ENCODE data around the gene ERO1A. TPM values are rescaled to one million over a fixed set of nuclear protein-coding genes. Genes with fewer than 3 reads are reported as not detected.

The ERO1A gene
- total RNA-seq, 1 experiment from 2014 or later = 44.6 TPM

DNA sequence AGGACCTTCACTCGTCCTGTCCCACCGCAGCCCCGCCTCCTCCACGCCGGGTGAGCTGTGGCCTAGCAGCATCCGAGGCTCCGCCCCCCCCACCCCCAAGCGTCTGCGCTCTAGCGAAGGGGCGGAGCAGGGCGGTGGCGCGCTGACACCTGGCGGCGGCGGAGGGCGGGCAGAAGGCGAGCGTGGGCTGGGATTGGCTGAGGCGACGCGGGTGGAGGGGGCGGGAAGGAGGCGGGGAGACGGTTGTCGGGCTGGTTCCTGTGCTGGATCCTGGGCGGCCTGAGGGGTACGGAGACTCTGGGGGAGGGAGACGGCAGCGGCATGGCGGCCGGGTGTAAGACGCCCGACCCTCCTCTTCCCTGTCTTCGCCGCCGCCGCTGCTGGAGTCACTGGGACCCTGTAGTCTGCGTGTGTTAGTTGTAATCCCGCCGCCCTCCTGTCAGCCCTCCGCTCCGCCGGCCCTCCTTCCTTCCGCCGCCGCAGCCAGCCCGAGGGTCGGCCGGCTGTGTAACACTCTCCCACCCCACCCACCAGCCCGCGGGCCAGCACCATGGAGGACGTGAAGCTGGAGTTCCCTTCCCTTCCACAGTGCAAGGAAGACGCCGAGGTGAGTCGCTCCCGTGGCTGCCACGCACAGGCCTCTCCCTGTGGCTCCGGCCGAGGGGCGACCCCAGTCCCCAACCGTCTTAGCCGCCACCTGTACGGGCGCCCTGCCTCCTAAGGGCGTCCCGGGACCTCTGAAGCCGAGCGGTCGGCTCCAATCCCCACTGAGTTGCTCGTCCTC, 34.8 kb upstream of the ERO1A start, which contains the start of gene STYX (continued):
- TF ChIP-seq, protein P1, sequence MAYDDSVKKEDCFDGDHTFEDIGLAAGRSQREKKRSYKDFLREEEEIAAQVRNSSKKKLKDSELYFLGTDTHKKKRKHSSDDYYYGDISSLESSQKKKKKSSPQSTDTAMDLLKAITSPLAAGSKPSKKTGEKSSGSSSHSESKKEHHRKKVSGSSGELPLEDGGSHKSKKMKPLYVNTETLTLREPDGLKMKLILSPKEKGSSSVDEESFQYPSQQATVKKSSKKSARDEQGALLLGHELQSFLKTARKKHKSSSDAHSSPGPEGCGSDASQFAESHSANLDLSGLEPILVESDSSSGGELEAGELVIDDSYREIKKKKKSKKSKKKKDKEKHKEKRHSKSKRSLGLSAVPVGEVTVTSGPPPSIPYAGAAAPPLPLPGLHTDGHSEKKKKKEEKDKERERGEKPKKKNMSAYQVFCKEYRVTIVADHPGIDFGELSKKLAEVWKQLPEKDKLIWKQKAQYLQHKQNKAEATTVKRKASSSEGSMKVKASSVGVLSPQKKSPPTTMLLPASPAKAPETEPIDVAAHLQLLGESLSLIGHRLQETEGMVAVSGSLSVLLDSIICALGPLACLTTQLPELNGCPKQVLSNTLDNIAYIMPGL (CRISPR knock-in tag; IDR thresholded peaks at IDR 0.05) = peak; percentile 59; the same call in 1 of the 2 replicates
- TF ChIP-seq TCF7 (CRISPR knock-in tag; IDR thresholded peaks at IDR 0.05; ENCODE audit: low read depth) (no peak), ZNF232 (CRISPR knock-in tag; IDR thresholded peaks at IDR 0.05) (0 out of 2 replicates have a peak, but pooled peaks have one; percentile 26), ZNF423 (CRISPR knock-in tag; IDR thresholded peaks at IDR 0.05) (no peak), TEAD1 (CRISPR knock-in tag; IDR thresholded peaks at IDR 0.05) (peak; percentile 7; the same call in 1 of the 2 replicates), GRHL2 (CRISPR knock-in tag; IDR thresholded peaks at IDR 0.05; ENCODE audit: insufficient replicate concordance, severe bottlenecking) (no peak), SMAD4 (CRISPR knock-in tag; IDR thresholded peaks at IDR 0.05) (no peak), CBFB (CRISPR knock-in tag; IDR thresholded peaks at IDR 0.05; ENCODE audit: low read depth) (peak; percentile 53; the same call in 1 of the 2 replicates), JUN (CRISPR knock-in tag; IDR thresholded peaks at IDR 0.05) (no peak), KAT7 (CRISPR knock-in tag; IDR thresholded peaks at IDR 0.05; ENCODE audit: borderline replicate concordance) (0 out of 2 replicates have a peak, but pooled peaks have one; percentile 52)
- TF ChIP-seq, protein P2, sequence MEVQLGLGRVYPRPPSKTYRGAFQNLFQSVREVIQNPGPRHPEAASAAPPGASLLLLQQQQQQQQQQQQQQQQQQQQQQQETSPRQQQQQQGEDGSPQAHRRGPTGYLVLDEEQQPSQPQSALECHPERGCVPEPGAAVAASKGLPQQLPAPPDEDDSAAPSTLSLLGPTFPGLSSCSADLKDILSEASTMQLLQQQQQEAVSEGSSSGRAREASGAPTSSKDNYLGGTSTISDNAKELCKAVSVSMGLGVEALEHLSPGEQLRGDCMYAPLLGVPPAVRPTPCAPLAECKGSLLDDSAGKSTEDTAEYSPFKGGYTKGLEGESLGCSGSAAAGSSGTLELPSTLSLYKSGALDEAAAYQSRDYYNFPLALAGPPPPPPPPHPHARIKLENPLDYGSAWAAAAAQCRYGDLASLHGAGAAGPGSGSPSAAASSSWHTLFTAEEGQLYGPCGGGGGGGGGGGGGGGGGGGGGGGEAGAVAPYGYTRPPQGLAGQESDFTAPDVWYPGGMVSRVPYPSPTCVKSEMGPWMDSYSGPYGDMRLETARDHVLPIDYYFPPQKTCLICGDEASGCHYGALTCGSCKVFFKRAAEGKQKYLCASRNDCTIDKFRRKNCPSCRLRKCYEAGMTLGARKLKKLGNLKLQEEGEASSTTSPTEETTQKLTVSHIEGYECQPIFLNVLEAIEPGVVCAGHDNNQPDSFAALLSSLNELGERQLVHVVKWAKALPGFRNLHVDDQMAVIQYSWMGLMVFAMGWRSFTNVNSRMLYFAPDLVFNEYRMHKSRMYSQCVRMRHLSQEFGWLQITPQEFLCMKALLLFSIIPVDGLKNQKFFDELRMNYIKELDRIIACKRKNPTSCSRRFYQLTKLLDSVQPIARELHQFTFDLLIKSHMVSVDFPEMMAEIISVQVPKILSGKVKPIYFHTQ (CRISPR knock-in tag; IDR thresholded peaks at IDR 0.05) = no peak
- TF ChIP-seq, protein P3, sequence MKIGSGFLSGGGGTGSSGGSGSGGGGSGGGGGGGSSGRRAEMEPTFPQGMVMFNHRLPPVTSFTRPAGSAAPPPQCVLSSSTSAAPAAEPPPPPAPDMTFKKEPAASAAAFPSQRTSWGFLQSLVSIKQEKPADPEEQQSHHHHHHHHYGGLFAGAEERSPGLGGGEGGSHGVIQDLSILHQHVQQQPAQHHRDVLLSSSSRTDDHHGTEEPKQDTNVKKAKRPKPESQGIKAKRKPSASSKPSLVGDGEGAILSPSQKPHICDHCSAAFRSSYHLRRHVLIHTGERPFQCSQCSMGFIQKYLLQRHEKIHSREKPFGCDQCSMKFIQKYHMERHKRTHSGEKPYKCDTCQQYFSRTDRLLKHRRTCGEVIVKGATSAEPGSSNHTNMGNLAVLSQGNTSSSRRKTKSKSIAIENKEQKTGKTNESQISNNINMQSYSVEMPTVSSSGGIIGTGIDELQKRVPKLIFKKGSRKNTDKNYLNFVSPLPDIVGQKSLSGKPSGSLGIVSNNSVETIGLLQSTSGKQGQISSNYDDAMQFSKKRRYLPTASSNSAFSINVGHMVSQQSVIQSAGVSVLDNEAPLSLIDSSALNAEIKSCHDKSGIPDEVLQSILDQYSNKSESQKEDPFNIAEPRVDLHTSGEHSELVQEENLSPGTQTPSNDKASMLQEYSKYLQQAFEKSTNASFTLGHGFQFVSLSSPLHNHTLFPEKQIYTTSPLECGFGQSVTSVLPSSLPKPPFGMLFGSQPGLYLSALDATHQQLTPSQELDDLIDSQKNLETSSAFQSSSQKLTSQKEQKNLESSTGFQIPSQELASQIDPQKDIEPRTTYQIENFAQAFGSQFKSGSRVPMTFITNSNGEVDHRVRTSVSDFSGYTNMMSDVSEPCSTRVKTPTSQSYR (CRISPR knock-in tag; IDR thresholded peaks at IDR 0.05) = 0 out of 2 replicates have a peak, but pooled peaks have one; percentile 33
- TF ChIP-seq, protein P4, sequence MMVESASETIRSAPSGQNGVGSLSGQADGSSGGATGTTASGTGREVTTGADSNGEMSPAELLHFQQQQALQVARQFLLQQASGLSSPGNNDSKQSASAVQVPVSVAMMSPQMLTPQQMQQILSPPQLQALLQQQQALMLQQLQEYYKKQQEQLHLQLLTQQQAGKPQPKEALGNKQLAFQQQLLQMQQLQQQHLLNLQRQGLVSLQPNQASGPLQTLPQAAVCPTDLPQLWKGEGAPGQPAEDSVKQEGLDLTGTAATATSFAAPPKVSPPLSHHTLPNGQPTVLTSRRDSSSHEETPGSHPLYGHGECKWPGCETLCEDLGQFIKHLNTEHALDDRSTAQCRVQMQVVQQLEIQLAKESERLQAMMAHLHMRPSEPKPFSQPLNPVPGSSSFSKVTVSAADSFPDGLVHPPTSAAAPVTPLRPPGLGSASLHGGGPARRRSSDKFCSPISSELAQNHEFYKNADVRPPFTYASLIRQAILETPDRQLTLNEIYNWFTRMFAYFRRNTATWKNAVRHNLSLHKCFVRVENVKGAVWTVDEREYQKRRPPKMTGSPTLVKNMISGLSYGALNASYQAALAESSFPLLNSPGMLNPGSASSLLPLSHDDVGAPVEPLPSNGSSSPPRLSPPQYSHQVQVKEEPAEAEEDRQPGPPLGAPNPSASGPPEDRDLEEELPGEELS (CRISPR knock-in tag; IDR thresholded peaks at IDR 0.05) = peak; percentile 70; the same call in 1 of the 2 replicates
- TF ChIP-seq, protein P5, sequence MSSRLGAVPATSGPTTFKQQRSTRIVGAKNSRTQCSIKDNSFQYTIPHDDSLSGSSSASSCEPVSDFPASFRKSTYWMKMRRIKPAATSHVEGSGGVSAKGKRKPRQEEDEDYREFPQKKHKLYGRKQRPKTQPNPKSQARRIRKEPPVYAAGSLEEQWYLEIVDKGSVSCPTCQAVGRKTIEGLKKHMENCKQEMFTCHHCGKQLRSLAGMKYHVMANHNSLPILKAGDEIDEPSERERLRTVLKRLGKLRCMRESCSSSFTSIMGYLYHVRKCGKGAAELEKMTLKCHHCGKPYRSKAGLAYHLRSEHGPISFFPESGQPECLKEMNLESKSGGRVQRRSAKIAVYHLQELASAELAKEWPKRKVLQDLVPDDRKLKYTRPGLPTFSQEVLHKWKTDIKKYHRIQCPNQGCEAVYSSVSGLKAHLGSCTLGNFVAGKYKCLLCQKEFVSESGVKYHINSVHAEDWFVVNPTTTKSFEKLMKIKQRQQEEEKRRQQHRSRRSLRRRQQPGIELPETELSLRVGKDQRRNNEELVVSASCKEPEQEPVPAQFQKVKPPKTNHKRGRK (CRISPR knock-in tag; IDR thresholded peaks at IDR 0.05; ENCODE audit: borderline replicate concordance) = no peak
